ENCODE measurements around the gene TNKS2. TPM values are rescaled to one million over a fixed set of nuclear protein-coding genes. Genes with fewer than 3 reads are reported as not detected.
"Not testable (repeated sequence)": the region's sequence is repeated elsewhere in the genome, so short reads cannot be mapped to it uniquely, and the experiment has no call there.

Gene TNKS2
- polyA plus RNA-seq, 5 donors = 40.8 to 66.7 (median 60.9) TPM

DNA sequence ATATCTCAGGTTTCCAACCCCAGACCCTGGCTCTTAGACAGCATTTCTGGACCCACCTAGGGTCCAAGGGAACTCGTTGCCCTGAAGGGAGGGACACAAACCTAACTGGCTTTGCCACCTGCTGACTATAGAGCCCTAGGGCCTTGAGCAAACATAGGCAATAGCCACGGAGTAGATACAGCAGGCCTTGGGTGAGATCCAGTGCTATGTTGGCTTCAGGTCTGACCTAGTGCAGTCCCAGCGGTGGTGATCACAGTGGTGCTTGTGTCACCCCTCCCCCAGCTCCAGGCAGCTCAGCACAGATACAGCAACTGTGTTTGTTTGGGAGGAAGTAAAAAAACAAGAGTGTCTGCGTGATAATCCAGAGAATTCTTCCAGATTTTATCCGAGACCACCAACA lies 9.7 kb upstream of the TNKS2 start:
- DNase-seq = no peak

- peak; percentile 10 to 12 for DNase-seq
These were observed 1.7 kb upstream of the TNKS2 start for GRCh38 chr10:91796331-91797047.

DNA sequence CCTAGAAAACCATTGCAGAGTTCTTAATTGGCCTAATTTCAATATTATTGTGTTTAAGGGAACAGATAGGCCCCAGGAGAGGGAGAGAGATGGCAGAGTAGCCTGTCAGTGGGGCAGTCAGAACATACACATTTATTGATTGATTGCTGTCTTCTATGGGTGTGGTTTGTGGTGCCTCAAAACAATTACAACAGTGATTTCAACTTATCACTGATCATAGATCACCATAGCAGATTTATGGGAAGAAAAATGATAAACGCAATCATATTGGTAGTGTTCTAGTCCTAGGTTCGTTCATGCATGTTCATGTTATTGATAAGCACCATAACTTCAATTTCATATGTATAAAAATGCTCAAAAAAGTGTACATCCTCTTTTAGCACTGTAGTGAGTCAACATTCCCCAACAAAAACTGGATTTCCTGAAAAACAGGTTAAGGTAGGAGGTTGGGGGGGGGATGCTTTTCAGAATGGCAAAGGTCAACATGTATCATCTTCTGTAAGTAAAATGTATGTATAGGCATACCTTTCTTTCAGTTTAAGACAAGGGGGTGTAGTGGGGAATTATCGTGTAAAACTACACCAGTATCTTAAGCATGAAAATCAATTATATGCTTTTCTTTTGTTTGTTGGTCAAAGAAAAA lies 1.1 kb upstream of the TNKS2 start:
- DNase-seq = peak; percentile 2 to 11

GRCh38 chr10:91798649-91799611 lies 704 bp downstream of the TNKS2 start:
- peak; percentile 42 to 51 for DNase-seq

DNA sequence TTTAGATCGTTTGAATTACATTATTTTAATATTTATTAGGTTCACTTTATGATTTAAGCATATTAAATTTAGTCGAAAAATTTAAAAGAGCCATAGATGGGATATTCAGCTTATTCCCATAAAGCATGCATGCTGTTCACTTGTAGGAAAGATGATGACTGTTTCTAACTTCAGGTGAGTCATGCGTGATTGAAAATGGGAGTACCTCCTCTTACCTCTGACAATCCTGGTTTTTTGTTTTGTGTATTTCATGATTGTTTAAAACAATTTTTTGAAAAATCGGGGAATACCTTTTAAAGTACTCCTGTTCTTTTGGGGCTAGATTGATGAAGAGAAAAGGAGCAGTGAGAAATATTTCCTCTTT lies 1.4 kb downstream of the TNKS2 start:
- no peak for DNase-seq

DNA sequence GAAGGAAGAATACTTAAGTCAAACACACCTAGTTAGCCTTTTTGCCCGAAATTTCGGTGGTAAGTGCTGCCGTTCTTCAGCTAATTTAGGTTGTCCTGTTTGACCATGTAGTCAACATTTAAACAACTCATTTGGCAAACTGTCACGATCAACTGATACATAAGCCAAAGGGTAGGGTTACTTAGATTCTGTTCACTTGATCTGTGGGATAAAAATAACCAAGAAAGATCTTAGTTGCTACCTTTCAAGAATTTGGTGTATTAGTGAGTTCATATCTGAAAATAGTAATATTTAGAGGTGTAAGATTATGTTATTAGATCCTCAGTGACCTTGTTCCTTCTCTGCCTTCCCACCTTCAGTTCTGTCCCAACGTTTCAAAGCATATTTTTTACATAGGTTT lies 2.0 kb downstream of the TNKS2 start:
- no peak for DNase-seq

DNA sequence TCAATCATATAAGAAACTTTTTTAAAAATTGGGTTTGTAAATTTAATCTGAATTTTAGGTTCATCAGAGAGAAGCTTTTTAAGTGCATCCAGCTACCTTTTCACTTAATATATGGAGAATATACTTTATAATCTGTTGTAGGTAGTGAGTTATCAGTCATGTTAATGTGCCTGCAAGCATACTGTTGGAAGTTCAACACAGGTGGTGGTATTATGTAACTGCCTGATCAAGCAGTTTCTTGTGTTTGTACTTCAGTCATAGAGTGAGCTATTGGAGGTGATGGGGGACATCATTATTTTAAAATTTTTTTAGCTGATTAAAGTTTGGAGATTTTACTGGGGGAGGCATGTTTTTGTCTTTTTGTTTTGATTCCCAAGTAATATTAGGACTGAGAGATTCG lies 2.5 kb downstream of the TNKS2 start:
- DNase-seq = no peak

DNA sequence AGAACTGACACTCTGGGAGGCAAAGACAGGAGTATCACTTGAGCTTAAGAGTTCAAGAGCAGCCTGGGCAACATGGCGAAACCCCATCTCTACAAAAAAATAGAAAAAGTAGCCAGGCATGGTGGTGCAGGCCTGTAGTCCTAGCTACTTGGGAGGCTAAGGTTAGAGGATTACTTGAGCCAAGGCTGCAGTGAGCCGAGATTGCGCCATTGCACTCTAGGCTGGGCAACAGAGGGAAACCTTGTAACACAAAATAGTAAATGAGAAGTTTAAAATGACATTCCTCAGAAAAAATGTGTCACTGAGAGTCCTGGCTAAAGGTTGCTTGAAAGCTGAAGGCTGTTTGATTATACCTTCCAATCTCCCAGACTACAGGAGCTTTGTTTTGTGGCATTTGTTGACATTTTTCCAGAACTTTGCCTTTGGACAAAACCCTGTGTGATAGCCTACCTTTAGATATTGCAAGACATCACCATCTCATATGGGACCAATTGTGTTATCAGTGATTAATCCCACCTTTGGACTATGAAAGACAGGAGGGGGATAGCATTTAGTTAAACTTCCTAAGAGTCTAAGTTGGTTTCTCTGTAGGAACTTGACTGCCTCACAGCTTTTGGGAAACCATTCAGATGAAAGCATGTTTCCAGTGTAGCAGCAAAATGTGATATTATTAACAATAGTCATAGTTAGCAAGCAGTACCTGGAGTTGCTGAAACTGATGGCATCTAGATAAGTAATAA lies 5.3 kb downstream of the TNKS2 start:
- DNase-seq = no peak

DNA sequence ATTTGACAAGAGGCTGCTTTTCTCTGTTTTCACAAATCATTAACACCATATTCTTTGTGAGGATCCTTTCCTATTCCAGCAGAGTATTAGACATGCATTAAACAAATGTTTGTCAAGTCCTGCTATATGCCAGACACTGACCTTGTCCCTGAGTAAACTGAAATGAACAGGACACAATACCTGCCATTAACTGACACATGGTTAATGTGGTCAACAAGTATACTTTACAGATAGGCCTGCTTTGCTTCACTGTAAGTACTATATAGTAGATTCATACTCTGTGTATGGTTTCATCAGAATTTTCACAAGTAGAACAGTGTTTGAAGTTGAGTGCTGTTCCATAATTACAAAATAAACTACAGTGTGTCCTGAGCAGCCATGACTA lies 5.9 kb downstream of the TNKS2 start:
- no peak for DNase-seq

DNA sequence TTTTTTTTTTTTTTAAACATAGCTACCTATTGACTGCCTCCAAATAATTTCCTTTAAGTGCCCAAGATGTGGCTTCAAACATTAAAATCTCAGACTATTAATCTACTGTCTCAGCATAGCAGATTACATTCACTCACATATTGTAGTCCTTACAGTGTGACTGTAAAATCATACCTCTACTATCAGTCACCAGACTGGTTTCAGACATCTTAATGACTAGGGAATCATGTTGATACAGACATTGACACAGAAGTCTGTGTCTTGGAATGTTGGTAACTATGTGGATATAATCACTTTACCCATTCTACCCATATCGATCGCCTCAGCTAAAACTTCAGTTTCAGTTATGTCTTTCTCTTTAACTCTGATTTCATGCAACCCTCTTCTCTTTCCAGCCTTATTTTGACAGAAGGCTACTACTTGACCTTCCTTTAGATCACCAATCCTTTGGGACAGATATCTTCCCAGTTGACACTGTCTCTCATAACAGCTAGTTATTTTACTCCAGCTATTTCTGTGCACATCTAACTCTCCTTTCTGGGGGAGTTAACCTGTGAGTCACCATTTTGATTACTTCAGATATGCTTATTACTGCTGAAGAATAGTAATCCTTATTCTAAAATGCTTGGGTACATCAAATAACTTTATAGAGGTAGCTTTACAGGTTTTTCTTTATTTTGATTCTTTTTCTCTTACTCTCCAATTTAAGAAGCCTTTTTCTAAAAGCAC lies 7.0 kb downstream of the TNKS2 start:
- no peak for DNase-seq

DNA sequence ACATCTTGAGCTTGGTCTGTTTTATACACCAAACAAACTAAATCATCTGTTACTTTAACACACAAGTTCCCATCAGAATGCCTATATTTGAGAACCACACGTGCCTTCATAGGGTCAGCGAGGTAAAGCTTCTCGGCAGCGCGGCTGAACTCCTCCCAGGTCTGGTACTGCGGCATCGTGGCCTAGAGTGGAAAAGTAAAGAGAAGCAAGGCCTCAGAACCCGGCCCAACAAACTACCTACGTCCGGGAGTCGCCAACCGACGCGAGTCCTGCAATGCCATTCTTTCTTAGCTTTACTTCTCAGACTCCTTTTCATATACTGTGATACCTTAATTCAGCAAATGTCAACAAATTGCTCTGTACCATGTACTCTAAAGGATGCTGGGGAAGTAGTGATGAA lies 9.0 kb downstream of the TNKS2 start:
- DNase-seq = not testable (repeated sequence)

- DNase-seq = no peak
These were observed 15.0 kb downstream of the TNKS2 start for GRCh38 chr10:91813251-91813650.

DNA sequence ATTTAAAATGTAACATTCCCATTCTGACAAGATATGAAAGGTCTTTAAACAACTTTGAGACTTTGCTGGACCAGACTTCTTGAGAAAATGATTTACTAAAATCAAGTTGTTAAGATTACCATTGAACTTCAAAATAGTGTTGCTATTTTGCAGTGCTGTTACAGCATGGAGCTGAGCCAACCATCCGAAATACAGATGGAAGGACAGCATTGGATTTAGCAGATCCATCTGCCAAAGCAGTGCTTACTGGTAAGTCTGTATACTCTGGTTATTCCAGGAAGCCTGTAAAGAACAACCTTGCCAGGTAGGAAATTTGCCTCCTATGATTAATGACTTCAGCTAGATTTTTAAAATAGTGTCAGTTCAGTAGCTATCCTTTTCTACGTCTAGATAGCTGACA lies 18.8 kb downstream of the TNKS2 start:
- no peak for DNase-seq

- no peak for DNase-seq
These were observed 21.9 kb downstream of the TNKS2 start for GRCh38 chr10:91820144-91820543.

GRCh38 chr10:91824076-91824475 lies 25.9 kb downstream of the TNKS2 start:
- no peak for DNase-seq

DNA sequence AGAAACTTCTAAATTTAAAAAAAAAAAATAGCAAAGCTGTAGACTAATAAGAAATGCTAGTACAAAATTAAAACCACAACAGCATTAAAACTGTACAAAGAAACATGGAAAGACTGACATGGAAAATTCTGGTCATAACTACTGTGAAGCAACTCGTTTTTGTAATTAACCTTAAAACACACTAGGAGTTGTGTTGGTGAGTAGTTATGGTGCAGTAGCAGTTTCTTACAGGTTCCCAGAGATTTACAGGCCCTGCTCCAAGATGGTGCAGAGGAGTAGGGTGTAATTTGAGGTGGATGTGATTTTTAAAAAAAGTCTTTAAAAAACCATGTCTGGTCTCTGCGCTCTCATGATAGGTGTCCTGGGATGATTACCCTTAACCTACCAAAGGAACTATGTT lies 31.0 kb downstream of the TNKS2 start:
- no peak for DNase-seq

GRCh38 chr10:91838199-91838598 lies 40.0 kb downstream of the TNKS2 start:
- DNase-seq = no peak

DNA sequence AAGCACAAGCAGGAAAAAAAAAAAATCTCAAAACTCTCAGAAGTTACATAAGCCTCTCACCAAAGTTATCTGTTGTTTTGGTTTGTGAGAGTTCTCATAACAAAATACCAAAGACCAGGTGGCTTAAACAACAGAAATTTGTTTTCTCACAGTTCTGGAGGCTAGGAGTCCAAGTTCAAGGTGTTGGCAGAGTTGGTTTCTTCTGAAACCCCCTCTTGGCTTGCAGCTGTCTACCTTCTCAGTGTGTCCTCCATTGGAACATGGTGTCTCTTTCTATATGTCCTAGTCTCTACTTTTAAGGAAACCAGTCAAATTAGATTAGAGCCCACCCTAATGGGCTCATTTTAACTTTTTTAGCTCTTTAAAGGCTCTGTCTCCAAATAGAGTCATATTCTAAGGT lies 44.9 kb downstream of the TNKS2 start:
- DNase-seq = no peak

DNA sequence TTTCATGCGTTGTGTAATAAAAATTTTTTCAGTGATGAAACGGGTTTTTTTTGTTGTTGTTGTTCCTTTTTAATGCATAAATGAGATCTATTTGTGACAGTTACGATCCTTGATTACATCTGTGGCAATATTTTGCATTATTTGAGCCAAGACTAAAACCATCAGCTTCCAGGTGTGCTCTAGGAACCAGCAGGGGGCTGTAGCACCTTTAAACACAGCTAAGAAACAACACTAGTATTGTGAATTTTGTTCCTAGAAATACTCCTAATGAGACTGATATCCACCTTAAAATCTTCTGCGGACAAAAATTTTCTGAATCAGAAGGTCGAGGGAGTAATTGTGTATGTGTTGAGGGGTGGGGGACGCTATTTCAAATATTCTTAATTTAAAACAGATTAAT lies 58.4 kb downstream of the TNKS2 start:
- DNase-seq = no peak

DNA sequence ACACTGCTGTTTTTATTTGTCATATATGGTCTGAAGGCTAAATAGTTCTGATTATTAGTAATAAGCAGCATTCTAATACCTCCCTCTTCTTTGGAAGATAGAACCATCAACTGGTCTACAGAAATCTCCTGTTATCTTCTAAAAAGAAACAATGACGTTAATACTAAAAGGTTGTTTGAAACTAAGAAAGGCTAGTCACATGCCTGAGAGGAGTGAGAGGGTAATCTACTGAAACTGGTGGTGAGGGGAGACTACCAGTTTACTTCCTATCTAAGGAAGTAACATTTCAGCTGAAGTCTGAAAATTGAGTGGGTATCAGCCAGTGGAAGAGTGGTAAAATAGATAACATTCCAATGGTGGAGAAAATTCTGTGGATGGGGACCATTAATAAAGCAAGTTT lies 62.7 kb downstream of the TNKS2 start:
- no peak for DNase-seq

DNA sequence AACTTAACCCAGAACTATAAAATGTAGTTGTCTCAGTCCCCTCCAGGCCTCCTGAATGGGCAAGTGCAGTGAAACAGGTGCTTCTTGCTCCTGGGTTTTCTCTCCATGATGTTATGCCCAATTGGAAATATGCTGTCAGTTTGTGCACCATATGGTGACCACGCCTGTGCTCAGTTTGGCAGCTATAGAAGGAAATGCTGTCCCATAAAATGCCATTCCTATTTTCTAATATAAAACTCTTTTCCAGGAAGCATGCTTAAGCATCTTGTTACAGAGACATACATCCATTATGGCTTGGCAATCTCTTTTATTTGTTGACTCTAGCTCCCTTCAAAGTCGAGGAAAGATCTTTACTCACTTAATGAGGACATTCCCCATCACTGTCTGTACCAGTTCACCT lies 65.9 kb downstream of the TNKS2 start:
- DNase-seq = no peak

All from right lung (tissue), 5 donors.